GM21723 (cell line): Measurements from ENCODE around the gene TMIE.
"Not testable (repeated sequence)": the region's sequence is repeated elsewhere in the genome, so short reads cannot be mapped to it uniquely, and the experiment has no call there.

Experiments used
- ATAC-seq: cut with Tn5 transposase; IDR thresholded peaks from one replicate; pipeline ENCODE4 v1.9.1; 2021; ENCODE audit warnings: mild to moderate bottlenecking, moderate library complexity; ENCODE audit not compliant: unreplicated experiment

TMIE gene

DNA sequence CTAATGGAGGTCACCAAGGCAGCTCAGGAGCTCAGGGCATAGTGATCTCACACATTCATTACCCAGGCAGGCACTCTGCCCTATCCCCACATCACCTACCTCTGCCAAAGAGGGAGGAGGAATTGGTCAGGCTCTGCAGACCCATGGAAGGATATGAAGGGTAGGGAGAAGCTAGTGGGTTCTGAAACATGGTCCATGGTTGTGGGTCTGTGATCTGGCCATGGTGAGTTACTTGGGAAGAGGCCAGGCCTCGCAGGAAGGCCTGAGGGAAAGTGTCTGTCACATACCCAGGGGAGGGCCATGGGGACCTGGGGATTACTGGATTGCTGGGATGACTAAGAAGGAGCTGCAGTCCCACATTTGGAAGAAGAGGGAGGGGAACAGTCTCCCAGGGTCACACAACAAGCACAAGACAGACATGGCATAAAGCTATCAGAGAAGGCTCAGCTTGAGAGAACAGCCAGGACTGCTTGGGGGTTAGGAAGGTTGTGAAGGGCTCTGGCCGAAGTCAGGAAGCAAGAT is 17.9 kb downstream of the TMIE start:
- ATAC-seq: no peak

DNA sequence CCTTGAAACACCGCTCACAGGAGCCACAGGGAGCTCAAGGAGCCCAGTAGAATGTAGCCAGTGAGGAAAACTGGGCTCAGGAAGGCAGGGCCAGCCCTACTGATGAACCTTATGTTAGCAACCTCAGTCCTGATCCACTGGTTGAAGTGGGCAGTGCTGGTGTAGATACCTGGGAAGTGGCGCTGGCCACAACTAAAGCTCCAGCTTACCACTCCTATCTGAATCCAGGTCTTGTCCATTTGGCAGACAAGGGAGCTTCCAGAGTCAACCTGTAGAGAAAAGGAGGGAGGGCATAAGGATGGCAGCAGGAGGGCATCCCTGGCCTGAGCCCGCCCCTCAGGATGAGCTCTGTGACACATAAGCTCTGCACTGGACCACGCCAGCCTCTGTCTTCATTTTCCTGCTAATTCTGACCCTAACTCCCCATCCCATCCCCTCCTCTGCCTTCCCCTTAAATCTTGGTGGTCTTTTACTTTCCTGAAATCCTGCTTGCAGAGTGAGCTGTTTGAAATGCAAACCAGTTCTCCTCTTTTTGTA is 18.6 kb downstream of the TMIE start:
- no peak for ATAC-seq

DNA sequence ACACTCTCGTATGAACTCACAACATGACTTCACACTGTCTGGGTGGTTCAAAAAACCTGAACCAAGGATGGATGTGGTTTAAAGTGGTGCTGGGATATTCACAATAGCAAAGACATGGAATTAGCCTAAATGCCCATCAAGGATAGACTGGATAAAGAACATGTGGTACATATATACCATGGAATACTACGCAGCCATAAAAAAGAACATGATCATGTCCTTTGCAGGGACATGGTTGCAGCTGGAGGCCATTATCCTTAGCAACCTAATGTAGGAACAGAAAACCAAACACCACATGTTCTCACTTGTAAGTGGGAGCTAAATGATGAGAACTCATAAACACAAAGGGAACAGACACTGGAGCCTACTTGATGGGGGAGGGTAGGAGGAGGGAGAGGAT is 19.8 kb downstream of the TMIE start:
- ATAC-seq: no peak

DNA sequence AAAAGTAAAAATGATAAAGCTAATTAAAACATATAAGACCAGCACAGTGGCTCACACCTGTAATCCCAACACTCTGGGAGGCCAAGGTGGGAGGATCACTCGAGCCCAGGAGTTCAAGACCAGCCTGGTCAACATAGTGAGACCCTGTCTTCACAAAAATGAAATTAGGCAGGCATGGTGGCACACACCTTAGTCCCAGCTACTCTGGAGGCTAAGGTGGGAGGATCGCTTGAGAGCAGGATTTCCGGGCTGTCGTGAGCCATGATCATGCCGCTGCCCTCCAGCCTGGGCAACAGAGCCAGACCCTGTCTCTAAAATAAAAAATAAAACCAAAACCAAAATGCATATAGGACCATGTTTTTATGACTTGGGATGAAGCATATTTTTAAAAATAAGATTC is 21.3 kb downstream of the TMIE start:
- ATAC-seq: no peak

DNA sequence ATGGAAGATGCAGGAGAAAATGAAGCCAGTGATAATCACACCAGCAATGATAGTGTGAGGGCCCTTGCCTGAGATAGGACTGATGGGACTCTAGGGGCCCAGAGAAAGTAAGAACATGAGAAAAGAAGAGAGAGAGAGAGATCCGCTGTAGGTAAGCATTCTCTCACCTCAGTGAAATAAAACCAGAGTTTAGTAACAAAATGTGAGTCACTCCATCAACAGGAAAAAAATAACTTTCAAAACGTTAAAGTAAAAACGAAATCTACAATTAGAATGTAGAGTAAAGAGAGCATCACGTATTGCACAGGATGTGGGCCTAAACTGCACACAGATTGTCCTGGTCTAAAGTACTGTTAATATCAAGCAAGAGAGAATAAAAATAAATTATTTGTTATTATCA is 23.2 kb downstream of the TMIE start:
- no peak for ATAC-seq

DNA sequence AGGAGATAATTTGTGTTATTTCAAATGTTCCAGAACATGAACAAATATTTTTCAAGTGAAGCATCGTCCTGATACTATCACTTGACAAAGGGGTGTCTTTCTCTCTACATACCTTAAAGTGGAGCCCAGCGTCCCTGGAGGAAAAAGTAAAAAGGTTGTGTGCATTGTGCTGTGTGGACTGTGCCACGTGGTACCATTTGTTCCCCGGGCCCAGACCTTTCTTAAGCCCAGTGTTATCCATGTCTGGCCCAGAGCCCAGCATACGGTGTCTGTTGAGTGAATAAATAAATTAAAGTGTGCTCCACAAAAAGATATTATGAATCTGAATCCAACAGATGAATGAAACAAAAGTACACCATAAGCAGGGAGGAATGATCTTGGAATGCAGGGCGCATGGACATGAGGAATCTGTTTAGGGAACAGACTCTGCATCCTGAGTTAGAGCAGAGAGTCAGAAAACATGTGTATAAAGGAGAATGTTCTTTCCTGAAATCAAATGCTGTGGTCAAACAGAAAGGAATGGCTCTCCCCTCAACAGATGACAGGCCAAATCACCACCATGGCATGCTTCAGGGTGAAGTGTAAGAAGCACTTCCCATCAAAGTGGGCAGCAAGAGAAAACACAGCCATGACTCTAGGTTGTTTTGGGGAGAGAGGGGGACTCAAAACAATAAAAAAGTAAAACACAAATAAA is 24.6 kb downstream of the TMIE start:
- ATAC-seq: no peak

DNA sequence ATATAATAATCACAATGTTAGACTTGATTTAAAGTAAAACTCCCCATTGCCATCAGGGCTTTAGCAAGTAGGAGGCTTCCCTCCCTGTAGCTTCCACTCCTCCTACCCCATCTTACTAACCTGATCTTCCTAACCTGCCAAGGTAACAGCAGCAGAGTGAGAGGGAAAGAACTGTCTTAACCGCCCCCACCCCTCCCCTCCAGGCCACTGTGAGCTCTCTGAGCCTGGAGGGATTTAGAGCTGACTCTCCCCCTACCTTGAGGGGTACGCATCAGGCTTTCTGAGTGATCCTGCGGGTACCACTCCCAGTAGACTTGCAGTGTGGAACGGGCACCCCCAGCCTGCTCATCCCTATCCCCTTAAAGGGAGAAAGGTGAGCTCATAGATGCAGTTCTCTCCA is 27.8 kb downstream of the TMIE start:
- no peak for ATAC-seq

DNA sequence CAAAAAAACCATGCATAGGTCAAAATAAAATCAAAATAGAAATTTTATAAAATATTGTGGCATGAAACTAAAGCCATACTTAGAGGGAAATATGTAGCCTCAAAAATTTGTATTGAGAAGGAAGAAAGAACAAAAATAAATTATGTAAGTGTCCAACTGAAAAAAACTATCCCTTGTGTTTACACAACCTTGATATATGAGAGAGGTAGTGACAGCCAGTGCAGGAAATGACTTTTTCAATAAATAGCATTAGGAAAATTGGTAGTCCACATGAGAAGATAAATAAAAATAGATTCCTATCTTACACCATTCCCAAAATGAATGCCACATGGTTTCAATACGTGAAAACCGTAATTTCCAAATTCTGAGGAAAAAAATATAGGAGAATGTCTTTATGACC is 29.6 kb downstream of the TMIE start:
- no peak for ATAC-seq

DNA sequence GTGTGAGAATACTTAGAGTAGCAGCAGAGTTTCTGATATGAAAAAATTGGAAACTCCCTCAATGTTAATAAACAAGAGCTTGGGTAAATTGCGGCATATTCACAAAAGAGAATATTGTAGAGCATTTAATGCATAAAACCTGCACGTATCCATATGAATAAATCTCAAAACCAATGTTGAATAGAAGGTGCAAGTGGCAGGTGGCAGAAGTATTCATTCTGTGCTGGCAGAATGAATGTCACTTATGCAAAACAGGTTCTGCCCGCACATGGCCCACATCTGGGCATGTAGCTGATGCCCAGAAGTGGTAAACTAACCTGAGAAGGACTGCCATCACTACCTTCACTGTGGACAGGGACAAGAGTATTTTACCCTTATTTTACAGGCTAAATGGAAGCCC is 30.6 kb downstream of the TMIE start:
- ATAC-seq: no peak

DNA sequence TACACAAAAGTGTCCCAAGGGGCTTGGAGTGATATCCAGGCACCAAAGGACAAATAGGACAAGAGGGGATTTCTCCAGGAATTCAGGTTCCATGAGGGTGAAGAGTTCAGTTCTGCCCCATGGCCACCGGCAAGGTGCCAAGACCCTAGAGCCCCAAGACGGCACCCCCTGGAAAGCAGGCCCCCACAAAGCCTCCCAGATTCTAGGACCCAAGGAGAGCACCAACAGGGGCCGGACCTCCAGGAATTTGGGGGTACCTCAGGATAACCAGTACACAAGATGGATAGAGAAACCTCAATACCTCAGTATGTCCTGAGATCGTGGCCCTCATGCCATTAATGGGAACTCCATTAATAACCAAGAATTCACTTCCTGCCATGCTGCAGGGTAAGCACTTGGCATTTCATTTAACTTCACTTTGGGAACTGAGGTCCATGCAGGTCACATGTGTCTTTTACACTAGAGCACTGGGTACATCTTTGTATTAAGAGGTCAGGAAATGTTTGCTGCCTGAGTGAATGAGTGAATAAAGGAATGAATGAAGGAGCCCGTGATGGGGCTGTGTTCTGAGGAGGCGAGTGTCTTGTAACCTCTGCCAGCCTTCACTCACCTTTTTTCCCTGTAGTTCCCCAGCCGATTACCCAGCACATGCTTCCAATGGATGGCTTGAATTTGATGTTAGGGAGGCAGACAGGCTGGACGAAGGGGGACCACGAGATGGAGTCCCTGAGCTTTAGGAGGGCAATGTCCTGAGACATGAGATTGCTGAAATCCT is 32.0 kb downstream of the TMIE start:
- no peak for ATAC-seq

DNA sequence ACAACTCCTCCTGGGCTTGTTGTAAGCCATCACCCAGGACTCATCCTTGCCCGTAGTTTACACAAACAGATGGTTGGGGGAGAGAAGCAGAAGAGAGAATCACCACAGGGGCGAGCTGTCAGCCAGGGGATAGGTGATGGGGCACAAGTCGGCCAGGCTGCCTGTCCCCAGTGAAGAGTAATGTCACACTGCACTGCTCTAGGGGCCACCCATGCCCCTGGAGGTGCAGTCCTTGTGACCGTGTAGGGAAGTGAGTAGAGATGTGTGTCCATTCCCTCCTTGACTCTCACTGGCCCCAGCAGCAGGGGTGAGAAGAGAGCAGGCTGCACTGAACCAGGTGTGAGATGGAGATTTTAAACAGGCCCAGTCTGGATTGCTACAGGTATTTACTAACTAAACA is 33.6 kb downstream of the TMIE start:
- no peak for ATAC-seq

DNA sequence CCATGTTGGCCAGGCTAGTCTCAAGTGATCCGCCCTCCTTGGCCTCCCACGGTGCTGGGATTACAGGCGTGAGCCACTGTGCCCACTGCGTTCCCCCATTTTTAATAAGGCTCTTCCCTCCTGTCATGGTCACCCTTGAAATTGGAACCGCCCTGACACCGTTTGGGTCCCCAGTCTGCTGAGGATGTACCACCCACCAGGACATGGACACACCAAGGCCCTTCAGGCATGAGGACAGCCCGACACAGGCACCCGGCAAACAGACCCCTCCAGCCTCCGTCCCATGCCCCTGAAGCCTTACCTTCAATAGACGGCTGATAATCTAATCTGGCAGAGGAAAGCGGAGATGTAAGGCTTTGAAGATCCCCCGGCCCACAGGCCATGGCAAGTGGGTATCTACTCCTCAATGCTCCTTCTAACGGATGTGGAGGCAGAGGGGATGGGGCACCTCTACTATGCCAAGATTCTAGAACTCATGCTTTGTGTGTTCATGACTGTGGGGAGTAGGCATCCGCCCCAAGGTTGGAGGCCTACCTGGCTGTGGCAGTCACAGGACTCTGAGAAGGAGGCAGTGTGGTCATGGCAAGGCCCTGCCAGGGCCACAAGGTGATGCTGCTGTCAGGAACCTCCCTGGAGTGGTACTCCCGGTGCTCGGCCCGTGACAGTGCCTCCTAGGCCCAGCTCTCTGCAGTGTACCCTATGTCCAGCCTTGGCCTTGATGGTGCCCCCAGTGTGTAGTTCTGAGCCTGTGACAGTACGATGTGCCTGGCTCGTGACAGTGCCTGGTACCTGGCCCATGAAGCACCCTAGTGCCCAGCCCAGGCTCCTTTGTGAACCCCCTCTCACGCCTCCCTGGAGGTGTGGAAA is 35.0 kb downstream of the TMIE start:
- ATAC-seq: no peak

DNA sequence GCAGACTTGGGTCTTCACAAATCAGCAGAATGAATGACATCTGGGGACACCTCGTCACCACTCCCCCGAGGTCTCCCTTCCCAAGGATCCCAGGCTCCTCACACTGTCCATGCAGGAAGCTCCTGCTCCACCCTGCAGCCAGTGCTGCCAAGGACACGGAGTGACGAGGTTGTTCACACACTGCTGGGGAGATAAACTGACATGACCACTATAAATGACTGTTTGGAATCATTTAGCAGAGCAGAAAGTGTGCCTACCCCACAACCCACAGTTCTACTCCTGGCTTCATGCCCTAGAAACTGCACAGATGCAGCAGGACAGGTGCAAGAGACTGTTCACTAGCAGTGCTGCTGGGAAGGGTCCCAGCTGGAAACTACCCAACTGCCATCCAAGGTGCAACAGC is 36.1 kb downstream of the TMIE start:
- ATAC-seq: no peak

DNA sequence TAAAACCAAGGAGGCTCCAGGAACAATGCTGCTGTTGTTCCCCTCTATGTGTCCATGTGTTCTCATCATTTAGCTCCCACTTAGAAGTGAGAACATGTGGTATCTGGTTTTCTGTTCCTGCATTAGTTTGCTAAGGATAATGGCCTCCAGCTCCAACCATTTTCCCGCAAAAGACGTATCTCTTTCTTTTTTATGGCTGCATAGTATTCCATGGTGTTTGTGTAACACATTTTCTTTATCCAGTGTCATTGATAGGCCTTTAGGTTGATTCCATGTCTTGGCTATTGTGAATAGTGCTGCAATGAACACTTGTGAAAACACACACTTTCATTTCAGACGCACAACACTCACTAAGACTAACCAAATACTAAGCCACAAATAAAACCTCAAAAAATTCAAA is 38.4 kb downstream of the TMIE start:
- not testable (repeated sequence) for ATAC-seq

DNA sequence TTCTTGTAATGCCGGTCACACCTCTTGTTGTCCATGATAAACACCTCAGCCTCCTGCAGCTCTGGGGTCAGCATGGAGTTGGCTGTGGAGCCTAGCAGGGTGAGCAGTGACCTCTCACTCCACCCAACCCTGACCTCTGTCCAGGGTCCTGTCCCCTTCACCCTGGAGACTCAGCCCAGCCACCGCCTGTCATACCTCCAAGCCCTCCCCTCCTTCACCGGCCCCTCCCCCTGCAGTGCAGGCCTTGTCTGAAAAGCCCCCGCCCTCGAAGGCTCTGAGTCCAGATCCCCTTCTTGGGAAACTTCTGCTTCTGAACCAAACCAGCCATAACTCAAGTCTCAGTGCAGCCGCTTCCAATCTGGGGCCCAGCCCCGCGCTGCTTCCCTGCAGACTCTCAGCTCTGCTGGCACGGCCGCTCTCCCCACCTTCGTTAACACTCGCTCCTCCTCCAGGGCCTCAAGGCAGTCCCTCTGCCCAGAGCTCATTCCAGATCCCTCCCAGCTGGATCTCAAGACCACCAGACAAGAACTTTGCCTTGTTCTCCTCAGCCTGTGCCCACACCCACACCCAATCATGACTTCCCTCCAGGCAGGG is 41.9 kb downstream of the TMIE start:
- ATAC-seq: no peak

DNA sequence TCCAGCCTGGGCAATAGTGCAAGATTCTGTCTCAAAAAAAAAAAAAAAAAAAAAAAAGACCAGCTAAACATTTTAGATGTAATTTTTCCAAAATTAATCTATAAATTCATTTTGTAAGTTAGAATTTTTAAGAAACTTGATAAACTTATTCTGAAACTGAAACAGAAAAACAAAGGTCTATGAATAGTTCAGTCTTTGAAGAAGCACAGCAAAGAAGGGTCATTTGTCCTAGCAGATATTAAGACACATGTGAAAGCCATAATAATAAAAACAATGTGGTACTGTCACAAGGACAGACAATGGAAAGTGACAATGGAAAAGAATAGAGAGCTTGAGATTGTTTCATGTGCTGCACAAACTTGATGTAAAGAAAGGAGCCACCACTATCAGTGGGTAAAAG is 45.5 kb downstream of the TMIE start:
- ATAC-seq: no peak

DNA sequence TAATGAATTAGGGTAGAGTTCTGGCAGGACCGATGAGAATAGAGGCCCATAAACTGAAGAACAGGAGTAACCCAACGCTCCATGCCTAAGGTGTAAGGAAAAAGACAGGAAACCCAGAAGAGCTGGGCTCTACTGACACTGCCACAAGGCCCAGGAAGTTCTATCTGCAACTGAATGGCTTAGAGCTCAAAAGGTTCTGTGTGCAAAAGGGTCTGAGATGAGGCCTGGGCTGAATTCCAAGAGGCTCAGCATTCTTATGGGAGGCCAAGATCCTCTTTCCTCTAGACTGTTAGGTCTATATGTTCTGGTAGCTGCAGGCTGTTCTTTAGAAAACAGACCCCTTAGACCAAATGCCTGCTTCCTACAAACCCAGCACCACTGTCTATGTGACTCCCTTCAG is 47.0 kb downstream of the TMIE start:
- ATAC-seq: no peak

DNA sequence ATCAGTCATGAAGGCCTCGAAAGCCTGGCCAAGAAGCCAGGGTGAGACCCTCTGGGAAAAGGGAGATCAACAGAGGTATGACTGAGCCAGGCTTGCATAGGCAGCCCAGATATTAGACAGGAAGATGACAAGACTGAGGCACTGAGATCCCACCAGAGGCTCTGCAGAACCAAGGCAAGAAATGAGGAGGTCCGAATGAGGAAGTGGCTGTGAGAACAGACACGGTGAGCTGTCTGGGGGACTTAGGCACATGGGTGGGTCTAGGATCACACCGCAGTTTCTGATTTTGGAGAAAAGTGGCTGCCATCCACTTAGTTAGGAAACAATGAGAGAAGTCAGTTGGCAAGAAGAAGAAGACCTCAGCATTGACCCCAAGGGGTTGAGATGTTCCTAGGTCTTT is 47.9 kb downstream of the TMIE start:
- ATAC-seq: no peak

DNA sequence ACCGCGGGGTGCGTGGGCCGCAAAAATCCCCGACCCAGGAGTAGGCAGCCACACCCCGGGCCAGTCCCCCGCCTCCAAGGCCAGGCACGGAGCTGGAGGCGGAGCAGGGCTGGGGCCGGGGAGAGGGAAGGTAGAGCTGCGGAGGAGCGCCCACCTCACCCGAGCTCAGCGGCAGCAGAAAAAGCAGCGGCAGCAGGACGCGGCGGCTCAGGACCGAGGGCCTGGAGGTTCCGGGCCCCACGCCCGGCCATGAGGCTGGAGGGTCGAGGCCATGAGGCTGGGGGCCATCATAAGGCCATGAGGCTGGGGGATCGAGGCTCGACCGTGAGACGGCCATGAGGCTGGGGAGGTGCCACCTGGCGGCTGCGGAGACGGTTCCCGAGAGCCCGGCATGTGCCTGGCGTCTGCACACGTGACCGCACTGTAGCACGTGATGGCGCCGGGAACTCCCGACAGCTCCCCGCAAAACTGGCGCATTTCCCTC is 49.4 kb downstream of the TMIE start:
- no peak for ATAC-seq

DNA sequence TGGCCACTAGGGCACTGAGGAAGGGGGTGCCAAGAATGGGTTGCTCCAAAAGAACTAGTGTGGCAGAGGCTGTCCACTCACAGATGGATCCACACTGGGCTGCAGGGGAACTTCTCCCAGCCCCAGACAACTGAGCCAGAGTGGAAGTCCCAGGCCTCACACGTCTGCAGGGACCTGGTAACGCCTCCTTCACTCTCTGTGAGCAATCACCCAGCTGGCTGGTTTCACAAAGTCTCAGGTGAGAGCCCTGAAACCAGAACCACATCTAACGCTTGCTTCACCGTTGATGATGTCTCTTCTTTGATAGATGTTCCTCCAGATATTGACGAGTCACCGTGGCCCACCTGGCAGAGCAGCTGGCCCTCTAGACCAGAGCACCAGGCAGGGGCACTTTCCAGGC is 51.9 kb downstream of the TMIE start:
- not testable (repeated sequence) for ATAC-seq

DNA sequence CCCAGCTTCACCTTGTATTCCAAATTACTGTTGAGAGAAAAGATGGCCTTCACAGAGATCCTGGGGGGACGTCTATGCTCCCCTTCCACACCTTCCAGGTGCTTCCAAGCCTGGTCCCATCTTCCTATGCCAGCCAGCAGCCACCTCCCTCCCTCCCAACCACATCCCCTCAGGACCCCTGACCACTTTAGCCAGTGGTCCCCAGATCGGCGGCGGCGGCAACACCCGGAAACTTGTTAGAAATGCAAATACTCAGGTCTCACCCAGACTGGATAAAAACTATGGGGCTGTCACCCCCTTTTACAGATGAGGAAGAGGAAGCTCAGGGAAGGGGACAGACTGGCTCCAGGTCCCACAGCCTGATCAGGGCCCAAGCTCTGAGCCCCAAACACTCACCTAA is 54.5 kb downstream of the TMIE start:
- no peak for ATAC-seq
